ENCODE measurements around the gene RNF213.
"Not testable (repeated sequence)": the region's sequence is repeated elsewhere in the genome, so short reads cannot be mapped to it uniquely, and the experiment has no call there.

RNF213 gene

GRCh38 chr17:80402959-80403358 is 142.3 kb downstream of the RNF213 start:
- no peak for TF ChIP-seq EZH2phosphoT487 (IDR thresholded peaks at IDR 0.05; ENCODE audit: low read depth)
- TF ChIP-seq CTCF (IDR thresholded peaks at IDR 0.05; ENCODE audit: low read depth, low read length), result no peak
- no peaks in the 10 kb centered on the region for H4K20me1 ChIP-seq (ENCODE audit: insufficient read depth, low read length)
- H3K4me1 ChIP-seq (ENCODE audit: low read length), result peaks cover 2% of the 10 kb centered on the region; the same call in 1 of the 2 replicates
- H3K27me3 ChIP-seq (ENCODE audit: low read depth, low read length), result no peaks in the 10 kb centered on the region
- H3K4me3 ChIP-seq (ENCODE audit: low read length), result no peak overlapping the region
- no peaks in the 10 kb centered on the region; the same call in 1 of the 2 replicates for H3K79me2 ChIP-seq (ENCODE audit: low read length)
- no peak overlapping the region for H3K27ac ChIP-seq (ENCODE audit: low read length)
- no peak overlapping the region for H2AFZ ChIP-seq (ENCODE audit: low read depth, low read length)
- no peak overlapping the region for H3K9ac ChIP-seq (ENCODE audit: low read length)
- H3K4me2 ChIP-seq (ENCODE audit: low read length), result no peak overlapping the region
- no peaks in the 10 kb centered on the region for H3K9me3 ChIP-seq (ENCODE audit: insufficient read depth, low read length)
- H3K36me3 ChIP-seq (replicated peaks; ENCODE audit: low read depth, low read length), result no peaks in the 10 kb centered on the region

- no peak overlapping the region for H3K9ac ChIP-seq (ENCODE audit: low read length)
- no peaks in the 10 kb centered on the region for H3K79me2 ChIP-seq (ENCODE audit: low read length)
- no peaks in the 10 kb centered on the region for H3K27me3 ChIP-seq (ENCODE audit: low read depth, low read length)
- no peak overlapping the region for H3K4me2 ChIP-seq (ENCODE audit: low read length)
- no peak overlapping the region for H3K27ac ChIP-seq (ENCODE audit: low read length)
- H3K9me3 ChIP-seq (ENCODE audit: insufficient read depth, low read length), result no peaks in the 10 kb centered on the region
- TF ChIP-seq EZH2phosphoT487 (IDR thresholded peaks at IDR 0.05; ENCODE audit: low read depth) (no peak), CTCF (IDR thresholded peaks at IDR 0.05; ENCODE audit: low read depth, low read length) (no peak)
- no peak overlapping the region for H3K4me3 ChIP-seq (ENCODE audit: low read length)
- H3K36me3 ChIP-seq (replicated peaks; ENCODE audit: low read depth, low read length), result no peaks in the 10 kb centered on the region
- no peak overlapping the region for H2AFZ ChIP-seq (ENCODE audit: low read depth, low read length)
- H4K20me1 ChIP-seq (ENCODE audit: insufficient read depth, low read length), result no peaks in the 10 kb centered on the region
- peaks cover 5% of the 10 kb centered on the region; the same call in 1 of the 2 replicates for H3K4me1 ChIP-seq (ENCODE audit: low read length)
Observed at GRCh38 chr17:80406146-80406545, 145.5 kb downstream of the RNF213 start.

- H3K36me3 ChIP-seq (replicated peaks; ENCODE audit: low read depth, low read length); H3K4me3 ChIP-seq (ENCODE audit: low read length); H3K79me2 ChIP-seq (ENCODE audit: low read length); H3K27me3 ChIP-seq (ENCODE audit: low read depth, low read length); H3K4me2 ChIP-seq (ENCODE audit: low read length); H4K20me1 ChIP-seq (ENCODE audit: insufficient read depth, low read length); H3K27ac ChIP-seq (ENCODE audit: low read length); H3K9me3 ChIP-seq (ENCODE audit: insufficient read depth, low read length); H3K9ac ChIP-seq (ENCODE audit: low read length); H2AFZ ChIP-seq (ENCODE audit: low read depth, low read length): not testable (repeated sequence)
- peaks cover 20% of the 10 kb centered on the region for H3K4me1 ChIP-seq (ENCODE audit: low read length)
Observed at GRCh38 chr17:80407917-80408316, 147.3 kb downstream of the RNF213 start.

GRCh38 chr17:80408872-80409271 is 148.2 kb downstream of the RNF213 start:
- H3K4me2 ChIP-seq (ENCODE audit: low read length), result peak overlapping the region; percentile 1; the same call in 1 of the 2 replicates
- H3K4me3 ChIP-seq (ENCODE audit: low read length), result no peak overlapping the region
- H4K20me1 ChIP-seq (ENCODE audit: insufficient read depth, low read length), result no peaks in the 10 kb centered on the region
- no peaks in the 10 kb centered on the region for H3K9me3 ChIP-seq (ENCODE audit: insufficient read depth, low read length)
- no peak overlapping the region for H2AFZ ChIP-seq (ENCODE audit: low read depth, low read length)
- H3K4me1 ChIP-seq (ENCODE audit: low read length), result peaks cover 28% of the 10 kb centered on the region
- no peak overlapping the region for H3K27ac ChIP-seq (ENCODE audit: low read length)
- H3K36me3 ChIP-seq (replicated peaks; ENCODE audit: low read depth, low read length), result no peaks in the 10 kb centered on the region
- H3K27me3 ChIP-seq (ENCODE audit: low read depth, low read length), result peaks cover 6% of the 10 kb centered on the region; the same call in 1 of the 2 replicates
- no peaks in the 10 kb centered on the region for H3K79me2 ChIP-seq (ENCODE audit: low read length)
- H3K9ac ChIP-seq (ENCODE audit: low read length), result no peak overlapping the region
- no peak for TF ChIP-seq EZH2phosphoT487 (IDR thresholded peaks at IDR 0.05; ENCODE audit: low read depth)
- no peak for TF ChIP-seq CTCF (IDR thresholded peaks at IDR 0.05; ENCODE audit: low read depth, low read length)

- no peak overlapping the region for H3K27ac ChIP-seq (ENCODE audit: low read length)
- H3K4me2 ChIP-seq (ENCODE audit: low read length), result no peak overlapping the region
- no peak overlapping the region for H3K4me3 ChIP-seq (ENCODE audit: low read length)
- H3K4me1 ChIP-seq (ENCODE audit: low read length), result peaks cover 35% of the 10 kb centered on the region
- TF ChIP-seq EZH2phosphoT487 (IDR thresholded peaks at IDR 0.05; ENCODE audit: low read depth) (no peak), CTCF (IDR thresholded peaks at IDR 0.05; ENCODE audit: low read depth, low read length) (no peak)
- H4K20me1 ChIP-seq (ENCODE audit: insufficient read depth, low read length), result no peaks in the 10 kb centered on the region
- no peak overlapping the region for H3K9ac ChIP-seq (ENCODE audit: low read length)
- H3K9me3 ChIP-seq (ENCODE audit: insufficient read depth, low read length), result no peaks in the 10 kb centered on the region
- peaks cover 12% of the 10 kb centered on the region; the same call in 1 of the 2 replicates for H3K27me3 ChIP-seq (ENCODE audit: low read depth, low read length)
- no peak overlapping the region for H2AFZ ChIP-seq (ENCODE audit: low read depth, low read length)
- no peaks in the 10 kb centered on the region for H3K79me2 ChIP-seq (ENCODE audit: low read length)
- H3K36me3 ChIP-seq (replicated peaks; ENCODE audit: low read depth, low read length), result no peaks in the 10 kb centered on the region
Observed at GRCh38 chr17:80409626-80410025, 149.0 kb downstream of the RNF213 start.

- H3K27ac ChIP-seq (ENCODE audit: low read length); H3K9me3 ChIP-seq (ENCODE audit: insufficient read depth, low read length); H3K79me2 ChIP-seq (ENCODE audit: low read length); H3K9ac ChIP-seq (ENCODE audit: low read length); H4K20me1 ChIP-seq (ENCODE audit: insufficient read depth, low read length); H2AFZ ChIP-seq (ENCODE audit: low read depth, low read length); H3K4me2 ChIP-seq (ENCODE audit: low read length); H3K4me3 ChIP-seq (ENCODE audit: low read length); H3K36me3 ChIP-seq (replicated peaks; ENCODE audit: low read depth, low read length): not testable (repeated sequence)
- Histone ChIP-seq H3K4me1 (ENCODE audit: low read length) (peaks cover 35% of the 10 kb centered on the region), H3K27me3 (ENCODE audit: low read depth, low read length) (peaks cover 12% of the 10 kb centered on the region; the same call in 1 of the 2 replicates)
Observed at GRCh38 chr17:80410441-80411087, 149.9 kb downstream of the RNF213 start.

All from OCI-LY3 (cell line).